ENCODE measurements around the gene GDF2. TPM values are rescaled to one million over a fixed set of nuclear protein-coding genes. Genes with fewer than 3 reads are reported as not detected.

Gene GDF2
- total RNA-seq, 1 donor from 2014 or later = not detected

- Mint-ChIP-seq H3K9me3 (ENCODE audit: low read depth) (no peaks in the 10 kb centered on the region), H3K4me3 (ENCODE audit: unreplicated experiment) (no peak overlapping the region), H3K27me3 (ENCODE audit: low read depth) (peaks cover 5% of the 10 kb centered on the region), H3K27ac (ENCODE audit: unreplicated experiment) (no peak overlapping the region), H3K4me1 (ENCODE audit: low read depth) (peaks cover 6% of the 10 kb centered on the region), H3K36me3 (ENCODE audit: low read depth) (no peaks in the 10 kb centered on the region)
- TF ChIP-seq, protein P1, sequence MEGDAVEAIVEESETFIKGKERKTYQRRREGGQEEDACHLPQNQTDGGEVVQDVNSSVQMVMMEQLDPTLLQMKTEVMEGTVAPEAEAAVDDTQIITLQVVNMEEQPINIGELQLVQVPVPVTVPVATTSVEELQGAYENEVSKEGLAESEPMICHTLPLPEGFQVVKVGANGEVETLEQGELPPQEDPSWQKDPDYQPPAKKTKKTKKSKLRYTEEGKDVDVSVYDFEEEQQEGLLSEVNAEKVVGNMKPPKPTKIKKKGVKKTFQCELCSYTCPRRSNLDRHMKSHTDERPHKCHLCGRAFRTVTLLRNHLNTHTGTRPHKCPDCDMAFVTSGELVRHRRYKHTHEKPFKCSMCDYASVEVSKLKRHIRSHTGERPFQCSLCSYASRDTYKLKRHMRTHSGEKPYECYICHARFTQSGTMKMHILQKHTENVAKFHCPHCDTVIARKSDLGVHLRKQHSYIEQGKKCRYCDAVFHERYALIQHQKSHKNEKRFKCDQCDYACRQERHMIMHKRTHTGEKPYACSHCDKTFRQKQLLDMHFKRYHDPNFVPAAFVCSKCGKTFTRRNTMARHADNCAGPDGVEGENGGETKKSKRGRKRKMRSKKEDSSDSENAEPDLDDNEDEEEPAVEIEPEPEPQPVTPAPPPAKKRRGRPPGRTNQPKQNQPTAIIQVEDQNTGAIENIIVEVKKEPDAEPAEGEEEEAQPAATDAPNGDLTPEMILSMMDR (IDR thresholded peaks at IDR 0.05) = no peak
- DNase-seq (ENCODE audit: low spot score) = peak; percentile 47
These were observed 6.1 kb upstream of the GDF2 start for GRCh38 chr10:47316131-47316530.

DNA sequence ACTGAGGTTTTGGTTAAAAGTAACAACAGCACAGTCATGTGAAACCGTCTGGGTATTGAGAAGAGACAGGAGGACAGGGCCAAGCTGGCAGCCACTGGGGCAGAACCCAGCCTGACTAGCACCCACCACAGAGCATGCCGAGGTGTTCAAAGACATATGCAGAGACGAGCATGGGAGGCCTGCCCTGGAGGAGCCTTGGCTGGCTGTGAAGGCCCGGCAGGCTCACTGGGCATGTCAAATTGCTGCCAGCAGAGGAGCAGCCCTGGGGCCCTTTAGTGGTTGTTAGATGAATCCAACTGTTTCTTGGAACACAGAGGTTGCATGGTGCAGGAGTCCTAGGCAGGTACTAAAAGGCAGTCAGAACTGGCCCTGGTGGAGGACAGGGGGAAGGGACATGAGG lies 5.0 kb upstream of the GDF2 start:
- Mint-ChIP-seq H3K9me3 (ENCODE audit: low read depth) (no peaks in the 10 kb centered on the region), H3K36me3 (ENCODE audit: low read depth) (no peaks in the 10 kb centered on the region), H3K27me3 (ENCODE audit: low read depth) (peaks cover 15% of the 10 kb centered on the region), H3K4me1 (ENCODE audit: low read depth) (no peaks in the 10 kb centered on the region), H3K4me3 (ENCODE audit: unreplicated experiment) (no peak overlapping the region), H3K27ac (ENCODE audit: unreplicated experiment) (no peak overlapping the region)
- peak; percentile 74 for DNase-seq (ENCODE audit: low spot score)
- TF ChIP-seq, protein P1 (IDR thresholded peaks at IDR 0.05) = no peak

DNA sequence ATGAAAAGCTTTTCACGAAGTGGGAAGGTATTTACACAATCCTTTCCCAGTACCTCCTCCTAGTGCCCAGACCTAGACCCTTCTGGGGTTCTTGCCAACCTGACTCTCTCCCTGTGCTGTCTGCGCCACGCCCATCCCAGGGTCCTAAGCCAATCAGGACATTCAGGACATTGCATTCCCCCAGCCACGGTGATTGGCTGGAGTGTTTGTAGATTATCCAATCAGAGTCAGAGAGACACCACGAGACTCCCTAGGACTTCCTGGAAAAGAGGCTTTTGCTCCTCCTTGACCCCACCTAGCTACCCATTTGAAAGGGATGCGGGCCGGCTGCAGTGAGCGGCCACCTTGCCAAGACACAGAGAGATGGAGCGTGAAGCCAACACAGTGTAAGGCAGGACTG lies 3.5 kb upstream of the GDF2 start:
- no peaks in the 10 kb centered on the region for H3K9me3 Mint-ChIP-seq (ENCODE audit: low read depth)
- no peak overlapping the region for H3K27ac Mint-ChIP-seq (ENCODE audit: unreplicated experiment)
- no peaks in the 10 kb centered on the region for H3K4me1 Mint-ChIP-seq (ENCODE audit: low read depth)
- no peak overlapping the region for H3K4me3 Mint-ChIP-seq (ENCODE audit: unreplicated experiment)
- H3K27me3 Mint-ChIP-seq (ENCODE audit: low read depth) = peaks cover 19% of the 10 kb centered on the region
- peak; percentile 27 for DNase-seq (ENCODE audit: low spot score)
- TF ChIP-seq, protein P1 (IDR thresholded peaks at IDR 0.05) = no peak
- no peaks in the 10 kb centered on the region for H3K36me3 Mint-ChIP-seq (ENCODE audit: low read depth)

DNA sequence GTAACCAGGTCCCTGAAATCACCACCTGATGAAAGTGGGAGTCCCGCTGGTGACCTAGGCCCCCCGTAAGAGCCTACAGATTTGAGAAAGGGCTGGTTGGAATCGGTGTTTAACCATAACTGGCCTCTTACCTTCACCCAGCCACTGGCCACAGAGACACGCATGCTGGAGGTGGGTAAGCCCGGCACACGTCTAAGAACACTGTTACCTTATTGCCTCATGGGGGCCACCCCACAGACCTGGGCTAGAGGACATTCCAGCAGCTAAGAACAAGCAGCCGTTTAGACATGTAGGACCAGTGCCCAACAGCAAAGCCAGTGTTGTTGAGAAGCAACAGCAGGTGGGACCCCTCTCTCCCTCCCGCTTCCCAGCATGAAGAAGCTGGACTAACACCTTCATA lies 2.5 kb upstream of the GDF2 start:
- Mint-ChIP-seq H3K9me3 (ENCODE audit: low read depth) (no peaks in the 10 kb centered on the region), H3K4me3 (ENCODE audit: unreplicated experiment) (no peak overlapping the region), H3K36me3 (ENCODE audit: low read depth) (no peaks in the 10 kb centered on the region), H3K27me3 (ENCODE audit: low read depth) (peaks cover 22% of the 10 kb centered on the region), H3K4me1 (ENCODE audit: low read depth) (no peaks in the 10 kb centered on the region), H3K27ac (ENCODE audit: unreplicated experiment) (no peak overlapping the region)
- peak; percentile 50 for DNase-seq (ENCODE audit: low spot score)
- TF ChIP-seq, protein P1 (IDR thresholded peaks at IDR 0.05) = no peak

DNA sequence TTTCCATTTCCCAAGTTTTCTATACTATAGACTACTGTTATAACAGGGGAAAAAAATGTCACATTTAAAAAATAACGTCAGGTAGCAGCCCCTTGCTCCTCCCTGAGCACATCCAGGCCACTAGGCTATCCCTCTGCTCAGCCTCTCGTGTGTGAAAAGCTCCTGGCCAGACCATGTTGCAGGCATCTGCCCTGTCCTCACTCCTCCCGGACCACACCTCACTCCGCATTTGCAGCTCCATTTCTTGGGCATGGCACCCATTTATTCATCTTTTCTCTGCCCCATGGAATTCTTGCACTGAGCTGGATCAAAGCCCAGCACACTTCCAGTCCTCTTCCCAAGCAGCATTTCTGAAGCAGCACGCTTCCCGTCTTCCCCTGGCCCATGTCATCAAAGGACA lies 1.4 kb upstream of the GDF2 start:
- H3K4me1 Mint-ChIP-seq (ENCODE audit: low read depth) = no peaks in the 10 kb centered on the region
- H3K4me3 Mint-ChIP-seq (ENCODE audit: unreplicated experiment) = no peak overlapping the region
- DNase-seq (ENCODE audit: low spot score) = peak; percentile 35
- TF ChIP-seq, protein P1 (IDR thresholded peaks at IDR 0.05) = no peak
- no peaks in the 10 kb centered on the region for H3K9me3 Mint-ChIP-seq (ENCODE audit: low read depth)
- peaks cover 26% of the 10 kb centered on the region for H3K27me3 Mint-ChIP-seq (ENCODE audit: low read depth)
- no peaks in the 10 kb centered on the region for H3K36me3 Mint-ChIP-seq (ENCODE audit: low read depth)
- no peak overlapping the region for H3K27ac Mint-ChIP-seq (ENCODE audit: unreplicated experiment)
